GM18909 (cell line): ENCODE results near the gene FOSL1.

Source experiments
- ATAC-seq: cut with Tn5 transposase; IDR thresholded peaks from one replicate; pipeline ENCODE4 v1.9.1; 2021; ENCODE audit warnings: mild to moderate bottlenecking; ENCODE audit not compliant: unreplicated experiment, poor library complexity

FOSL1 gene

DNA sequence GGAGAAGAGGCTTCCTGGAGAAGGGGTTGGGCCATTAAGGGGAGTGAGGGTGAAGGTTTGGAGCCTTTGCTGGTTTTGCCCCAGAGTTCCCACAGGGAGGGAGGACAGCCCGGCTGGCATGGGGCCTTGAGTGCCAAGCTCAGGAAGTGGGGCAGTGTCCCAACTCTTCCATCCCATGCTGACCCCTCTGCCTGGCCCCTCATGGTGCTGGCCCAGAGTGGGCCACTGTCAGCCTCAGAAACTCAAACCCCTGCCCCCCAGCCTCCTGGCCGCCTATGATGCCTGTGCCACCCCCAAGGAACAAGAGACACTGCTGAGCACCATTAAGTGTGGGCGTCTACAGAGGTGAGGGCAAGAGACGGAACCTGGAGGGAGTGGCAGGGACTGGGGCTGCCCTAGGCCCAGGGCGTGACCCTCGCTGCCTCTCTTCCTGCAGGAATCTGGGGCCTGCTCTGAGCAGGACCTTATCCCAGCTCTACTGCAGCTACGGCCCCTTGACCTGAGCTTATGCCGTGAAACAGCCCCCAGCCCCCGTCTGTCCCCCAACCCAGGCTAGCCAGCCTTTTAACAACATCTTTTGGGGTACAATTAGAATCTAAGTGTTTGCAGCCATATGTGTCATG lies 34.5 kb downstream of the FOSL1 start:
- no peak for ATAC-seq

- ATAC-seq: no peak
Measured at GRCh38 chr11:65864706-65865471, 35.3 kb downstream of the FOSL1 start.

GRCh38 chr11:65863889-65864705 lies 36.1 kb downstream of the FOSL1 start:
- ATAC-seq: no peak

DNA sequence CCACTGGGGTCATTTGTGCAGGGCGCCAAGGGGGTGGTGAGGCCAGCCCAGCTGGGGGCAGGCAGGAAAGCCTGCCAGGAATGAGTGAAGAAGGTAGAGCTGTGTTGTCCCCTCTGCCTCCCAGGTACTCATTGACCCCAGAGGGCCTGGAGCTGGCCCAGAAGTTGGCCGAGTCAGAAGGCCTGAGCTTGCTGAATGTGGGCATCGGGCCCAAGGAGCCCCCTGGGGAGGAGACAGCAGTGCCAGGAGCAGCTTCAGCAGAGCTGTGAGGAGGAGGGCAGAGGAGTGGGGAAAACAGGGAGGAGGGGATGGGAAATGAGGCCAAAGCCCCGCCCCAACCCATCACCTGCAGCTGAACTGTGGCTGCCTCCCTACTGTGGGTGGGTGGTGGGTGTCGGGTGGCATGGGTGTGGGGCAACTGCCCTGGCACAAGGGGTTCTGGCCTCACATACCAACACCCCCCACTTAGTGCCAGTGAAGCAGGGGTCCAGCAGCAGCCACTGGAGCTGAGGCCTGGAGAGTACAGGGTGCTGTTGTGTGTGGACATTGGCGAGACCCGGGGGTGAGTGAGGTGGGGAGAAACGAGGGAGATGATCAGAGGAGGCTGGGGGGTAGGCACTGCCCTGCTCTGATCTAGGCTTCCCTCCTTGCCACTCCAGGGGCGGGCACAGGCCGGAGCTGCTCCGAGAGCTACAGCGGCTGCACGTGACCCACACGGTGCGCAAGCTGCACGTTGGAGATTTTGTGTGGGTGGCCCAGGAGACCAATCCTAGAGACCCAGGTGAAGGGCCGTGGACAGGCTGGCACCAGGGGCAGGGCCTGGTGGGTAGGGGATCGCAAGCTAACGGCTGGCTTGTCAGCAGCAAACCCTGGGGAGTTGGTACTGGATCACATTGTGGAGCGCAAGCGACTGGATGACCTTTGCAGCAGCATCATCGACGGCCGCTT lies 37.0 kb downstream of the FOSL1 start:
- ATAC-seq: no peak

GRCh38 chr11:65862191-65862735 lies 37.9 kb downstream of the FOSL1 start:
- ATAC-seq: no peak

- no peak for ATAC-seq
Measured at GRCh38 chr11:65861533-65862183, 38.5 kb downstream of the FOSL1 start.

DNA sequence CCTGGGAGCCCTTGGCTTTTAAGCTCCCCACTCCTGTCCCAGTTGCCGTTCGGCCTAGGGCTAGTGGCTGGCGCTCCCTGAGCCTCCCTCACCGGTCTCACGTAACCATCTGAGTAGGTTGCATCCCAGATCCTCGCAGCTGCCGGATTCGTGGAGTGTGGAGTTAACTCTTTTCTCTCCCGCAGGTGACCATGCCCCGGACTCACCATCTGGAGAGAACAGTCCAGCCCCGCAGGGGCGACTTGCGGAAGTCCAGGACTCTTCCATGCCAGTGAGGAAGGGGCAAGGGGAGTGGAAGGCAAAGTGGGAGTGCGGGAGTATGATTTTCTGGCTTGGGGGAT lies 39.1 kb downstream of the FOSL1 start:
- no peak for ATAC-seq

GRCh38 chr11:65860278-65861164 lies 39.7 kb downstream of the FOSL1 start, which contains the start of gene MUS81:
Gene MUS81 (plus strand): TSS chr11:65860433. CDS start chr11:65860754, 321 bp downstream.
- peak; percentile 32 for ATAC-seq

- no peak for ATAC-seq
Measured at GRCh38 chr11:65859812-65860277, 40.3 kb downstream of the FOSL1 start.

- ATAC-seq: peak; percentile 55
Measured at GRCh38 chr11:65859095-65859811, 40.9 kb downstream of the FOSL1 start.

- no peak for ATAC-seq
Measured at GRCh38 chr11:65858681-65859087, 41.5 kb downstream of the FOSL1 start.

- peak; percentile 50 for ATAC-seq
Measured at GRCh38 chr11:65857853-65858680, 42.1 kb downstream of the FOSL1 start, which contains the start of gene CFL1. Gene CFL1 (minus strand): TSS chr11:65858180. CDS start chr11:65858099, 81 bp downstream.

- peak; percentile 3 for ATAC-seq
Measured at GRCh38 chr11:65857500-65857852, 42.7 kb downstream of the FOSL1 start.

DNA sequence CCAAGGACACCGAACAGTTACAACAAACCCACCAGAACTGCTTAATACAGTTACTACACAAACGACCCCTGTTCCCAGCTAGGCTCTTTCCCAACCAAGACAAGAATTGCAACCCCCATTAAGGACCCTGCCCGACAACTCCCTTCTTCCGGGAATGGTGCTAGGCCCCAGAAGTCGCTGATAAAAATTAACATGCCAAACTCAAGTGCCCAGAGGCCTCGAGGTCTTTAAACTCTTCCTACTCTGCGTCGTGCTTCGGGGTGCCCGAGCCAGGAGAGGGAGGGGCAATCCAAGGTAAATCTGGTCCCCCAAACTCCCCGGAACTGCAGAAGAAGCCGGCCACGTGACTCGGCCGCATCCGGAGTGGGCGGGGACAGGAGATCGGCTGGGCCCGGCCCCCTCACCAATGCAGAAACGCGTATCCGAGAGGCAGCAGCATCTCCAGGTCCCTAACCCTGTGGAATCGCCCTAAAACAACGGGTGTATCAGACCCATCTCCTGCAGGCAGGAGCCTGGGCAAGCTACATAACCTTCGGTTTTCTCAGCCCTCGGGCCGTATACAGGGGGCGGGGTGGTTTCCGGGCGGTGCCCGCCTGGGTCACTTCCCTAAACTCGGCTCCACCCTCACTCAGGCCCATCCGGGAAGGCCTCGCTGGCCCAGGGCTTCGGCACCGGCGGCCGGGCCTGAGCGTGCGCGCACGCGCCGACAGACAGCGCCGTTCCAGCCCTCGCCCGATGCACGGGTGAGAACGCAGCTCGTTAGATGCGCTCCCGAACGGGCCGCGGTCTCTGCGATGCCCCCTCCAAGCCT lies 43.3 kb downstream of the FOSL1 start:
- ATAC-seq: peak; percentile 28

DNA sequence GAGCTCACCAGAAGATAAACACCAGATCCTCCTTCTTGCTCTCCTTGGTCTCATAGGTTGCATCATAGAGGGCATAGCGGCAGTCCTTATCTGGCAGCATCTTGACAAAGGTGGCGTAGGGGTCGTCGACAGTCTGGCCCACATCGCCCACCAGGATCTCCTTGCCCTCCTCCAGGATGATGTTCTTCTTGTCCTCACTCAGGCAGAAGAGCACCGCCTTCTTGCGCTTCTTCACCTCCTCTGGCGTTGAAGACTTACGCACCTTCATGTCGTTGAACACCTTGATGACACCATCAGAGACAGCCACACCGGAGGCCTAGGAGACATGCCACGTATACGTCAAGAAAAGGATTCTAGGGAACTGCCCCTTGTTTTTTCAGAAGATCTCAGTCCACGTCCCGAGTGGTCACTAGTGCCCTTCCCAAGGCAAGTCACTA lies 44.2 kb downstream of the FOSL1 start:
- ATAC-seq: no peak
